NCI-H748 (cell line): ENCODE results near the gene SMC1B.
"Not testable (repeated sequence)": the region's sequence is repeated elsewhere in the genome, so short reads cannot be mapped to it uniquely, and the experiment has no call there.

Source experiments
- DNase-seq: peaks from one replicate; lab custom pipeline; 2025; ENCODE audit not compliant: unreplicated experiment; lab: John Stamatoyannopoulos, UW

Gene SMC1B

DNA sequence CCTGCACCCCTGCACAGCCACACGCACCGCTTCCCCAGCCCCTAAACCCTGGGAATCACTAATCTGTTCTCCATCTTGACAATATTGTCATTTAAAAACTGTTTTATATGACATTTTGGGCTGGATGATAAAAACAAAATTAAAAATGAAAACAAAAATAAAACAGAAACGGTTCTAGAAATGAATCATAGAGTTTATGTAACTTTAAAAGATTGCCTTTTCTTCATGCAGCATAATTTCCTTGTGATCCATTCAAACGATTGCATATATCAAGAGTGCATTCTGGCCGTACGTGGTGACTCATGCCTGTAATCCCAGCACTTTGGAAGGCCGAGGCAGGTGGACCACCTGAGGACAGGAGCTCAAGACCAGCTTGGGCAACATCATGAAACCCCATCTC lies 110.2 kb downstream of the SMC1B start:
- no peak for DNase-seq

DNA sequence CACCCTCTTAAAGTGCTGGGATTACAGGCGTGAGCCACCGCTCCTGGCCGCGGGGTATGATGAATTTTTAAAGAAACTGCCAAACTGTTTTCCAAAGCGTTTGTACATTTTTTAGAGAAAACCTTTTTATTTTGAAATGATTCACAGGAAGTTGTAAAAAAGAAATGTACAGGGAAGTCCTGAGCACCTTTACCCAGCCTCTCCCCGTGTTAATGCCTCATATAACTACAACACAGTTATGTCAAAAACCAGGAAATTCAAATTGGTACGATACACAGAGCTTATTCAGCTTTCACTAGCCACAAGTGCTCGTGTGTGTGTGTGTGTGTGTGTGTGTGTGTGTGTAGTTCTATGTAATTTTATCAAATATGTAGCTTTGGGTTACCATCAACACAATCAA lies 110.6 kb downstream of the SMC1B start:
- DNase-seq = no peak

DNA sequence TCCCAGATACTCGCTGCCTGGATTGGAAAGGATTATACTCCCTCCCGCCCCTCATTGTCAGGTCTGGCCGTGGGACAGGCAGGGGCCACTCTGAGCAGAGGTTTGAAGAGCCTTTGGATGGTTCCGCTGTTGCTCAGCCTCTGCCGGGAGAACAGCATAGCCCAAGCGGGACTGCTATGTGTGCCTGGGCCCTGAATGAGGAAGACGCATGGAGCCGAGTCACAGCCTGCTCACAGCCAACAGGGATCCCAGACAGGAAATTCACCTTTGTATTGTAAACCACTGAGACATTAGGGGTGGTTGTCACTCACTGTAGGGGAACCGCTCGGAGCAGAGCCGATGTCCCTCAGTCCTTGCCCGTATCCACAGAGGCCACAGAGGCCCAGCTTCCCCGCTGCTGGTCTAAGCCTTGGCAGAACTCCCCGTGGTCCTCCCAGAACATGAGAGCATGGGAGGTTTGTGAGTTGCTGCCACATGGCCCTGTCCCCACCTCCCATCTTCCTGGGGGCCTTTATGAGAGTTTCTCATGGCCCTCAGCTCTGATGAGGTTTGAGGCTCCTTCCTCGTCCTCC lies 114.4 kb downstream of the SMC1B start:
- DNase-seq = no peak

DNA sequence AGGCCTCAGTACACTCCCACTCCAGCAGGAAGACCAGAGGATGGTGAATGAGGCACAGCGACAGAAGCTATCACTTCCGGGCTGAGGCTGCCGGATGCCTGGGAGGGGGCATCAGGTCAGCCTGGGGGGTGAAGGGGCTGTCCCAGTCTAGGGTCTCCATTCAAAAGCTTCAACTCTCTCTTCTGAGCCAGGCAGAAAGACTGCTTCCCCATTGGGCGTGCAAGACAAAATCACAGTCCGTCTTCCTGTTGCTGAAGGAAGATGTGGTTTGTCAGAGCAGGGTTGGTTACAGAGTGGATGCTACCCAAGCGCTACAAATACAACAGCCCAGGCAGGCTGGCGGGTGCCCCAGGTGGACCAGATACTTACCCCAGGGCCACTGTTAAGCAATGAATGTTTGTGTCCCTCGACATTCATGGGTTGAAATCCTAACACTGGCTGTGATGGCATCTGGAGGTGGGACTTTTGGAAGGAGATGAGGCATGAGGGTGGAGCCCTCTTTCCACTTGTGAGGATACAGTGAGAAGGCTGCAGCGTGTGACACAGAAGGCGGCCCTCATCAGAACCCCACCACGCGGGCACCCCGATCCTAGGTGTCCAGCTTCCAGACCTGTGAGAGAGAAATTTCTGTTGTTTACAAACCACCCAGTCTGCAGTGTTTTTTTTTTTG lies 116.6 kb downstream of the SMC1B start:
- no peak for DNase-seq

DNA sequence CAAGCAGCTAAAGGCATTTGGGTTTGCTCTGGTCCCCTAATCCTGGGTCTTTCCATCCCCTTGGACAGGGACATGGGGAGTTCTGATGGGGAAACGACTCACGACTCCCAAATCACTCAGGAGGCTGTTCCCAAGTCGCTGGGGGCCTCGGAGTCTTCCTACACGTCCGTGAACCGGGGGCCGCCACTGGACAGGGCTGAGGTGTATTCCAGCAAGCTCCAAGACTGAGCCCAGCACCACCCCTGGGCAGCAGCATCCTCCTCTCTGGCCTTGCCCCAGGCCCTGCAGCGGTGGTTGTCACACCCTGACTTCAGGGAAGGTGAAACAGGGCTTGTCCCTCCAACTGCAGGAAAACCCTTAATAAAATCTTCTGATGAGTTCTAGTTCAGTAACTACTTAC lies 117.9 kb downstream of the SMC1B start:
- no peak for DNase-seq

DNA sequence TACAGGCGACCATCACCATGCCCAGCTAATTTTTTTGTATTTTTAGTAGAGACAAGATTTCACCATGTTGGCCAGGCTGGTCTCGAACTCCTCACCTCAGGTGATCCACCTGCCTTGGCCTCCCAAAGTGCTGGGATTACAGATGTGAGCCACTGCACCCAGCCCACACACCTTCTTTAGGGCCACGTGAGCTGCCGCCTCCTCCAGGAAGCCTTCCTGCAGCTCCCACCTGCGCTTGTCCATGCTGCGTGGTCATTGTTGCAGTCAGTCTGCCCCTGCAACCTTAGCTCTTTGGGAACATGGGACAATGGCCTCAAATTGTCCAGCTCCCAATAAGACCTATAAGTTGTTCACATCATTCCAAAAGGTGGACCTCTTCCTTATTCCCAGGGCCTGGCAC lies 118.4 kb downstream of the SMC1B start:
- DNase-seq = not testable (repeated sequence)
